Stimulated activated CD4-positive, alpha-beta T cell treated with anti-CD3 and anti-CD28 coated beads, Interleukin-1b, Interleukin-23, amount 100 ng/mL, for 48 hours (primary cell): Measurements from ENCODE around the gene MYT1.
"Not testable (repeated sequence)": the region's sequence is repeated elsewhere in the genome, so short reads cannot be mapped to it uniquely, and the experiment has no call there.

Source experiments
- DNase-seq: peaks from one replicate; pipeline ENCODE4 v3.0.0-alpha.2; 2020

Gene MYT1

DNA sequence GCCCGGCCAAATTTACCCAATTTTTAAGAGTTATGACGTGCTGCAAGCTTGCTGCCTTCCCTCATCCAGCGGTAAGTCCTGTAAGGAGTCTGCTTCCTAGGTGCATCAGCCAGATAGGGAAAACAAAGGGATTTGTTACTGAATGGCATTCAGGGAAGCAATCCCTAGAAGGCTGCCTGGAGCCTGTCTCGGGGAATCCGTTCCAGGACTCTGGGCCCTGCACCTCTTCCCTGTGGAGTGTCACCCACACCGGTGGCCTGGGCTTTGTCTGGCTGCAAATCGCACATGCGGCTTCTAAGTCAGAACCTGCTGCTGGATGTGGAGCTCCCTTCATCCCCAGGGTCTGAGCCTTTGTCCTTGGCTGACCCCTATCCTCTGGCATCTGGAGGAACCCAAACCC is 7.0 kb downstream of the MYT1 start:
- DNase-seq, result no peak

DNA sequence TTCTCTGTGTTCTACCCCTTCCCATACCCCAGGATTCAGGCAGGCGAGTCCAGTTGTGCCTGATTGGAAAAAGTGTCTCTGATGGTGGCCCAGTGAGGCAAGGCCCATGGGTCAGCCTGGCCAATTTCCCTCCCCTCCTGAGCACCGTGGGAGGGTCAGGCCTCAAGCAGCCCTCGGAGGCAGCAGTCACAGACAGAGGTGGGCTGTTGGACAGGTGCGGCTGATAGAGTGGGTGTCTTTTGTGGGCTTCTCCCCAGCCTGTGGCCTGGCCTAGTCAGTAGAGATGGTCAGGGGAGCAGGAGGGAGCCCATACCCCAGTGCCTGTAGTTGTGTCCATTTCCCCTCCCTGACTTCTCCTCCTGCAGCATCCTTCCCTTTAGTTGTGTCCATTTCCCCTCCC is 8.9 kb downstream of the MYT1 start:
- no peak for DNase-seq

DNA sequence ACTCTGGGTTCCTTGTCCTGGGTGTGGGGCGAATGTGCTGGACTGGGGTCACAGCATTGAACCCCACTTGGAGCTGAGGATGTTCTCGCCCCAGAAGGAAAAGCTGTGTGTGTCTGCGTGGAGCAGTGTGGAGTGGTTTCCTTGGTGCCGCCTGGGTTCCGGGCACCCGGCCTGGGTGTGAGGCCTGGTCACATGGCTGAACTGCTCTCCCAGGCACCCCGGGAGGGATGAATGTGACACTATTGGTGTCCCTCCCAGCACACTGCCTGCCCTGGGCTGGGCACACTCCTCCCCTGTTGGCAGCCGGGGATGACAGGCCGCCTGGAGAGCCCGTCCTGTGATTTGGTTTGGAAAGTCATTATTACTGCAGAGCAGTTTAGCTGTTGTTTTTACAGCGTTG is 12.3 kb downstream of the MYT1 start:
- no peak for DNase-seq

DNA sequence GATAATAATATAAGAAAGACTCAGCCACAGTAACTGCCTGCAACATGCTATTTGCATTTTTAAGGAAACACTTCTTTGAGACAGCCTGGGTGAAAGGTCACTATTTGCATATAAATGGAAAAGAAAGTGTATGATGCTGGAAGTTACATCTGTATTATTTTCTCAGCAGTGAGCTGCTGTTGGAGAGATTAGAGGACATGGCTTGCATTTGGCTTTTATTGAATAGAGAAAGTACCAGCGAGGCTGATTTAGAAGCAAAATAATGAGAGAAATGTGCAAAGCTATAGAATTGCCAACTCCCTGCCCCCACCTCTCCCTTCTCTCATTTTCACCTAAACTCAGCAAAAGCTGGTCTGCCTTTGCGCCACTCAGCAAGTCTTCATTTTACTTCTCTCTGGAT is 12.7 kb downstream of the MYT1 start:
- no peak for DNase-seq

DNA sequence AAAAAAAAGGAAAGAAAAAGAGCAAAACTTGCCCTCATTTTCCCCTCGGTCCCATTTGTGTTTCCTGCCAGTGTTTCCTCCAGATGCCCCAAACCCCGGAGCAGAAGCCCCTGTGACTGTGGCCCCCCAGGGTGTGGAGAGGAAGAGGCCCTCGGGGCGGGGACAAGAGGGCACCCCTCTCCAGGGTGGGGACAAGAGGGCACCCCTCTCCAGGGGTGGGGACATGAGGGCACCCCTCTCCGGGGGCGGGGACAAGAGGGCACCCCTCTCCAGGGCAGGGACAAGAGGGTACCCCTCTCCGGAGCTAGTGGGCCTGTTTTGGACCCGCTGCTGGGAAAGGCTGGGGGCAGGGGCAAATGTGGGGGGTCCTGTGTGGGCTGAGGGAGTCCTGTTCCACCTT is 13.1 kb downstream of the MYT1 start:
- no peak for DNase-seq

DNA sequence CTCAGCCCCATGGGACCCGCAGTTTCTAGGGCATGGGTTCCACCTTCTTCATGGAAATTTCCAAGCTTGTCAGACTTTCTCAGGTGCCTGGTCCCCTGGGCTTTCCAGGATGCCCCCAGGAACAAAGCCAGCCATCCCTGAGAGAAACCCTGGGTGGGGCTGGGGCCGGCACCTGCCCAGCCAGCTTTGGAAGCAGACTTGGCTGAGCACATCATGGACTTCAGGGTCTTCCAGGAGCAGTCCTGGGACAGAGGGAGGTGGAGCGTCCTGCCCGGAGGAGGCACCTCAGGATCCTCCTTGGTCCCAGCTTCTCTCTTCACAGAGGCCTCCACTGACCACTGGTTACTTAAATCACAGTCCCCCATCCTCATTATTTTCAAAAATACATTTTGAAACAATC is 13.5 kb downstream of the MYT1 start:
- DNase-seq, result no peak

DNA sequence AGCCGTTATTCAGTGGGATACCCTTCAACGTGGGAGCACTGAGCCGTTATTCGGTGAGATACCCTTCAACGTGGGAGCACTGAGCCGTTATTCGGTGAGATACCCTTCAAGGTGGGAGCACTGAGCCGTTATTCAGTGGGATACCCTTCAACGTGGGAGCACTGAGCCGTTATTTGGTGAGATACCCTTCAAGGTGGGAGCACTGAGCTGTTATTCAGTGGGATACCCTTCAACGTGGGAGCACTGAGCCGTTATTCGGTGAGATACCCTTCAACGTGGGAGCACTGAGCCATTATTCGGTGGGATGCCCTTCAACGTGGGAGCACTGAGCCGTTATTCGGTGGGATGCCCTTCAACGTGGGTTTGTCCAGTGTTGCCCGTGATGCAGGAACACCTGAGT is 14.7 kb downstream of the MYT1 start:
- DNase-seq, result not testable (repeated sequence)

DNA sequence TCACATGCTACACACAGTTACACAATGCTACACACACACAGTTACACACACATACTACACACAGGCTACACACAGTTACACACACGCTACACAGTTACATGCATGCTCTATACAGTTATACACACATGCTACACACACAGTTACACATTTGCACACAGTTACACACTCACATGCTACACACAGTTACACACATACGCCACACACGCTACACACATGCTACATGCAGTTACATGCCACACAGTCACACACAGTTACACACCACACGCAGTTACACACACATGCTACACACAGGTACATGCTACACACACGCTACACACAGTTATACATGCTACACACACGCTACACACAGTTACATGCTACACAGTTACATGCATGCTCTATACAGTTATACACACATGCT is 15.6 kb downstream of the MYT1 start:
- DNase-seq, result no peak

DNA sequence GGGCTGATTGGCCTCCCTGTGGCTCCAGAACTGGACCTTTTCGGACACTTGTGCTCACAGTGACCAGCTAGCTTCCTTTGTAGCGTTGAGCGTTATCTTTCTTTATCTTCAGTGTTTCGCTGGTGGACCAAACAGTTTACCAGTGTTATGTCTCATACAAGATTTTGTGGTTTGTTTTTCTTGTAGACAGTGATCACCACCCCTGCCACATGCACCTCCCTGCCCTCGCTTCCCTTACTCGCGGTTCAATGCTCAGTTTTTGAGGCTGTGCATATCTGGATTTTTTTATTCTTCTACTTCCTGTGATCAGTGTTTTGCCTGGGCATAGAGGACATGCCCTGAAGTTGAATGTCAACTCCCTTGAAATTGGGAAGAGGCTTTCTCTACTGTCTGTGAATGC is 16.4 kb downstream of the MYT1 start:
- DNase-seq, result no peak

DNA sequence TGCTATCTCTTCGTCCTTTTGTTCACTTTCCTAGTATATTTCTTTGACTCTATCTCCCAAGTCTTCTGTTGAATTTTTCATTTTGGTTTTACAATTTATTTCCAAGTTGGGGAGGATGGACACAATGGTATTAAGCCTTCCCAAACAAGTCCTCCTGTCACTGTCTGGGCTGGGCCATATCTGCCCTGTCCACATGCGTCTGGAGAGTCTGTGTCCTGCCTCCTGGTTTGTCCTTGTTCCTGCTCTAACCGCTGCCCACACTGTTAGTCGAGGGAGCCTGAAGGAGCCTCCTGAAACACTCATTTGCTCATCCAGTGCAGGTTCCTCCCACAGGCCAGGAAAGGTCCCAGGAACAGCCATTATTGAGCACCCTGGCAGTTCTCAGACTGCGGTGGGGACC is 17.1 kb downstream of the MYT1 start:
- DNase-seq, result no peak

DNA sequence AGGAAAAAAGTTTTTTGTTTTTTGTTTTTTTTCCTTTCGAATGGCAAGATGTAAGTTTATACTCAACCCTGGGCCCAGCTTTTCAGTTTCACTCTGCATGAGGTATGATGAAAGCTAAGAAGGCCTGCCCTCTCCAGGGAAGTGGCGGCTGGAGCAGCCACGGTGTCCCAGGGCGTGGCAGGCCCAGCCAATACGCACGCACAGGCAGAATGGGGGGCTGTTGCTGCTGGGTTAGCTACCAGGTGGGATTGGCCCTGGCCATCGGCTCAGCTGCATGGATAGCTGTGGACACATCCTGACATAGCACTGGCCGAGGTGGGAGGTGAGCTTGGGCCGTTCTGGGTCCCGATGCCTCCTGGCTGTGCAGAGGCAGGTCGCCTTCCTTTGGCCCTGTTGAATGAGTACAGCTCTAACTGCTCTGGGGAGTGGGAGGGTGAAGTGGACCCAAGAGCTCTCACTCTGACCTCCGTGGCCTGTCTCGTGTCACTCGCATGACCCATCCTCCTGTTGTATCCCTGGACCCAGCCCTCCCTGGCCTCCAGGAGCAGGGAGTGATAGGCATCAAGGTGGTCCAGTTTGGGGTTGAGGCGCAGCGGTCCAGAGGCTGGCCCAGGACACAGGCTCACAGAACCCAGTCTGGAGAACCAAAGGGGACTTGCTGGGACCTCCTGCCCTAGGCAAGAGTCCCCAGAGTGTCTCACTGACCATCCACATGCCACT is 18.1 kb downstream of the MYT1 start:
- DNase-seq, result no peak

DNA sequence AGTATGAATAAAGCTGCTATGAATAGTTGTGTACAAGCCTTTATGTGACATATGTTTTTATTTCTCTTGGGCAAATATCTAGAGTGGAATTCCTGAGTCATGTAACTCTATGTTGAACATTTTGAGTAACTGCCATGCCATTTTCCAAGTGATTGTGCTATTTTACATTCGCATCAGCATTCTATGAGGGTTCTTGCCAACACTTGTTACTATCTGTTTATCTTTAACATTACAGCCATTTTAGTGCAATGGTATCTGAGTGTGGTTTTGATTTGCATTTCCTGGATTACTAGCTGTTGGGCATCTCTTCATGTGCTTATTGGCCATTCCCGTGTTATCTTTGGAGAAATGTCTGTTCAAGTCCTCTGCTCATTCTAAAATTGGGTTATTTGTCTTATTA is 19.1 kb downstream of the MYT1 start:
- no peak for DNase-seq

DNA sequence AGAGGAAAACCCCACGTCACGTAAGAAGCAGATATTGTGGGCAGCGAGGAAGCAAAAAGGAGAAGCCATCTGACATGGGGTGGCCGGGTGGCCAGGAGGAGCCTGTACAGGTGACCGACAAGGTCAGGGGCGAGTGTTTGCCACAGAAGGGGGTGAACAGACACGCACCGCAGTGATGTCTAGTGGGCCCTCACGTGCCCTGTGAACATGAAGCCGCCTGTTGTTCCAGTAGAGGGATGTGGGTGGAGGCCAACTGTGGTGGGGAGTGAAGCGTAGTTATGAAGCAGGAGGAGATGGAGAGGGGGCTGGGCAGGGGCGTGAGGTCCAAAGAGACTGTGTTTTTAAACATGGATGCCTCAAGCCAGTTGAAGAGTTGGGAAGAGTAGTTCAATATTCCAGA is 20.5 kb downstream of the MYT1 start:
- DNase-seq, result no peak

DNA sequence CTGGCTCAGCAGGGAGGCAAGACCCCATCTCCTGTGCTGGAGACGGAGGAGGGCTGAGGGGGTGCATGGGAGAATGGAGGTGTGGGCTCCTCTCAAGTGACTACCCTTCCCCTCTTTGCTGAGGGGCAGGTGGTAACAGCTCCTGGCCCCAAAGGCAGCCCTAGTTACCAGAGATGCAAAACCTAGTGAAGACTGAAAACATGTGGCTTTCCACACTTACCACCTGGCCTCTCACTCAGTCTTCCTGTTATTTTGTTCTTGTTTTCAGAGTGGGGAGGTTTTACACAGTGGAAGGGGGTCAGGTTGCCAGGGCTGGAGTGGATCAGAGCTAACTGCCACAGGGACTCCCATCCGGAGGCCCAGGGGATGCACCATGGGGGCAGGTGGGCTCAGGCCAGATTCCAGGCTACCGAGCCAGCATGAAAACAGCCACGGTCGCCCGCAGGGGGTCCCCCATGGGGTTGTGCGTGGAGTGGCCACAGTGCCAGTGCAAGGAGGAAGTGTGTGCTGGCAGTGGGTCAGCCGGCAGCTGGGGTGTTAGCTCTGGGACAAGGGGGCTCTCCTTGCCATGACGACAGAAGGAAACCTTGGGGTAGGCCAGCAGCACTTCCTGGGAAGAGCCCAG is 21.1 kb downstream of the MYT1 start:
- no peak for DNase-seq

DNA sequence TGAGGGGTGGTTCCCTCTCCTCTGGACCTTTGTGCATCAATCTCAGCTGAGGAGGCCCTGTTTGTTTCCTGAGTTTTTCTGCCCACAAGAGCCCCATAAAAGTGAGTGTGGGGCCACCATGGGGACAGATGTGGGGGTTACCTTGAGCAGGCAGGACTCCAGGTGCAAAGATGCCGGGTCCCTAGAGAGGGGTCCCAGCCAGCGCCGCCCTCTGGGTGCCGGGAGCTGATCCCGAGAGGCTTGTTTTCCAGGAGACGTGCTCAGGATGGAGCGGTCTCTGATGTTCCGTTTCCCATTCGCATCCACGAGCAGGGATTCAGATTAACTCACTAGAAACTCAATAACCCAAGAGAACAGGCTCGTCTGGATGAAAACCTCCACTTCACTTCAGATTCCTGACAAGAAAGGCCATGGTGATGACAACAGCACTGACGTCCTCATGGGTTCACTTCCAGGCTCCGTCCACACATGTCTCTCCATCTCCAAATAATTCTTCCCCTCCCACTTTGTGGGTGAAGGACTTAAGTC is 21.9 kb downstream of the MYT1 start:
- no peak for DNase-seq

DNA sequence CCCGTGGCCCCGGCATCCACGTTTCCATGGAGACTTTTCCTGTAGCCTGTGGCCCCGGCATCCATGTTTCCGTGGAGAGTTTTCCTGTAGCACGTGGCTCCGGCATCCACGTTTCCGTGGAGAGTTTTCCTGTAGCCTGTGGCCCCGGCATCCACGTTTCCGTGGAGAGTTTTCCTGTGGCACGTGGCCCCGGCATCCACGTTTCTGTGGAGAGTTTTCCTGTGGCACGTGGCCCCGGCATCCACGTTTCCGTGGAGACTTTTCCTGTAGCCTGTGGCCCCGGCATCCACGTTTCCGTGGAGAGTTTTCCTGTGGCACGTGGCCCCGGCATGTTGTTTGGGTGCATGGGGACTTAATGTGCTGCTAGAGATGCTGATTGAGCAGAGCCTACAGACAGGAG is 23.0 kb downstream of the MYT1 start:
- not testable (repeated sequence) for DNase-seq

DNA sequence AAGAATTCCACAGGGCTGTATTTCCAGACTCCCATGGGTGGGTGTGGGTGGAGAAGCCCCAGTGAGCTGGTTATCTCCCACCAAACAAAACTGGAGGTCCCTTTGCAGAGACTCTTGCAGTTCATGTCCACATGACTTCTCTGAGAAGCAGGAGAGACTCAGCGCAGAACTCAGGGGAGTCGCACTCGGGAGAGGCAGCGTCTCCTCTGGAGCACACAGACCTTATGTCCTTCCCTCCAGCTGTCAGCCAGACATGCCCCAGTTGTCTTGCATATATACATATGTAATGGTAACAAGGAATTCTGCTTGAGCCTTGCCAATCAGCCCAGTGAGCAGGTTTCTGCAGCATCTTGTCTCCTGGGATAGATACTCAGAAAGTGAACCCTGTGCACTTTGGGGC is 23.8 kb downstream of the MYT1 start:
- DNase-seq, result no peak

DNA sequence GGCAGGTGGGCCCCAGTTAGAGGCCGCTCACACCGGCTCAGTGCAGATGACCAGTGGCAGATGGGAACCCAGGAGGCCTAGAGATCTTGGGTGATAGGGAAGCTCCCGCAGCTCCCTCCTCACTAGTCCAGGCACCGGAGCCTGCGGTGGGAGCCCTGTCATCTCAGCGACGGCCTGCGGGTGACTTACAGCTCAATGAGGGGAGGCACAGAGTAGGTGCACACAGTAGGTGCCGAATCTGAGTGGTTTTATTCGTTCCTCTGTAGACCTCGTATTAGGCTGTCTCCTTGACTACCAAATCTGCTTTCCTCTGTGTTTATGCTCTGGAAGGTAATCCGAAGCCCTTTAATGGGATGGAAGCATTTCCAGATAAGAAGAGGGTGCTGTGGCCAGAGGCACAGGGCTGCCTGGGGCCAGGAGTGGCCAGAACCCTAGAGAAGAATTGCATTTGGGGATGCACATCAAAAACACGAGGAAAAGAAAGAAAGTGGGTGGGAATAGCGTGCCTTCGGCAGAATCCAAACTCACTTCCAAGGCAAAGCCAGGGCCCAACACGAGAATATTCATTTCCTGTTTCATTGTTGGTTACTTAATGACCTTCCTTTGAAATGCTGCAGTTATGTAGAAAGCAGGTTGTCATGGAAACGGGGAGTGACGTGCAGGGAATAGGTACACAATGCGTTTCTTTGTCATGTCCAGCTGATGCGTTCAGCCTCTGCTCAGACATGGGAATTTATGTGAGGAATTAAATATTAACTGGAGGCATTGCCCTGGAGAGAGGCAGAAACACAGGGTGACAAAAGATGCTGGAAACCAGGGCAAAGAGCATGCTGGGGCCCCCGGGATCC is 24.7 kb downstream of the MYT1 start:
- no peak for DNase-seq

DNA sequence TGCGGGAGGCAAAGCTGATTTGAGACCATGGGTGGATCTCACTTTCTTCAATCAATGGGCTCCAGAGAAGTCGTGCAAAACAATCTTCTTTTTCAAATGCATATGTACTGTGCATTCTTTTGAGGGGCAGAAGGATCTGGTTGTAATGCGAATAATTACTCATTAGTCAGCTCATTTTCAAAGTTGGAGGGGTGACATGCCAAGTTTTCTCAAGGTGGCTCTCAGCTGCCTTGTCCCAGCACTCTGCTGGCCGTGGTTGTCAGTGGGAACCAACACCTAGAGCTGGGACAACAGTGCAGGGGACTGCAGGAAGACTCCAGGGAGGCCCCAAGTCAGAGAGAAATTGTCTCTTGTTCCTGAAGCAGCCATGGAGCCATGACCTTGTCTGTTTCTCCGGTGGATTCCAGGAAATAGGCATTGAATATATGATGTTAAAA is 25.3 kb downstream of the MYT1 start:
- no peak for DNase-seq

DNA sequence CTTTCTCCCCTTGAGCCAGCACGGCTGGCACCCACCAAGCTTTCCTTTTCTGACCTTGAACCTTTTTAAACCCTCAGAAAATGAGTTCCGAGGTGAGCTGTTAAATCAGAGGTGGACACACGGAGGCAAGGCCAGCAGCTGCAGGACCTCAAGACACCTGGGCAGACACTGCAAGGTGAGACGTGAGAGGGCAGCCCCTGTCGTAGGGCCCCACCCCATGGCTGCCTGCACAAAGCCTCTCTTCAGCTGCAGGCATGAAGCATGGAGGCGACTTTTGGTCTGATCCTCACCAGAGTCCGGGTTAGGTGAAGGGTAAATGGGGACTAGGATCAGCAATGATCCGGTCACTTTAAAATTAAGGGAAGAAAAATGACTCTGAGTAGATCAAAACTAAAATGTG is 25.7 kb downstream of the MYT1 start:
- no peak for DNase-seq

DNA sequence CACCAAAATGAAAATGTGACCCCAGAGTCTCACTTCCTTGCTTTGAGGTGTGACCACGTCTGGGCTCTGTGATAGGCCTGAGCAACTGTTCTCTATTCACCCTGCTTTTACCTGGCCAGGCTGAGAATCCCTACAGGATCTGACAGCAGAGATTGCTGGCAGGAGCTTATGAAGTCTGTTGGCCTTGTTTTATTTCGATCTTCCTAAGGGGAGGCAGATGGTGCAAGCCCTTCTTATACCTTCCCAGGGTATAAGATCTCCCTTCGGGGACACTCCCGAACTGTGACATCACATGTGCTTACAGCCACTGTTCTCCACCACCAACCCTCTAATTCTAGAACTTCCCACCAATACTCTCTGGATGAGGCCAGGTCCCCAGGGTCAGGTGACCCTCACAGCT is 26.8 kb downstream of the MYT1 start:
- no peak for DNase-seq

DNA sequence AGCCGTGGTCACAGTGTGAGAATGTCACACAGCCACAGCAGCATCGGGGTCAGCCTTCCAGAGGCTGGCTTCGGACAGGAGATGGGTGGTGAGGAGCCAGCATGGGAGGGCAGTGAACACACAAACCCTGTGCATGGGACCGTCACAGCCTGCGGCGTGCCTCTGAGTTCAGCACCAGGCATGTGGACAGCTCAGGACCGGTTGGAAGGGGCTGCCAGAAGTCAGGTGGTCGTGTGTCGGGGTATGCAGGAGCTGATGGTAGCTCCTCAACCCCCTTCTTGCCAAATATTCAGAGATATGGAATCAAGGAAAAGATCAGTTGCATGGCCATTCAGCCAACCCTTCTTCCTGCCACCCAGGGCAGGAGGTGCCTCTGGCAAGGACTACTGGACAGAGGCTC is 28.2 kb downstream of the MYT1 start:
- no peak for DNase-seq

DNA sequence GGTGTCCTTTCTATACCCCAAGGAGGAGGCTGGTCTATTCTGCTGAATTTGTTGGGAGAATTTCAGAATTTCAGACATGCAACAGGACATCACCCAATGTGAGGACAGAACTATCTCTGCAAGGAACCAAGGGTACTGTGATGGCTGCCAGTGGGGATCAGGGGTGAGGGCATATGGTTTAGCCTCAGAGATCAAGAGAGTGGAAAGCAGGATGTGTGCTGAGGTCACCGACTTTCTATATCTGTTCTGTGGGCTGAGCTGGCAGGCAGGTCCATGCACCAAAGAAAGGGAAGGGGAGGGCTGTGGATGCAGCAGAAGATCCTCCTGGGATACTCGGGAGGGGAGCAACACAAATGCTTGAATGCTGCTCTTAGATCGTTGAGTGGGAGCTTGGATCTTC is 28.8 kb downstream of the MYT1 start:
- no peak for DNase-seq

DNA sequence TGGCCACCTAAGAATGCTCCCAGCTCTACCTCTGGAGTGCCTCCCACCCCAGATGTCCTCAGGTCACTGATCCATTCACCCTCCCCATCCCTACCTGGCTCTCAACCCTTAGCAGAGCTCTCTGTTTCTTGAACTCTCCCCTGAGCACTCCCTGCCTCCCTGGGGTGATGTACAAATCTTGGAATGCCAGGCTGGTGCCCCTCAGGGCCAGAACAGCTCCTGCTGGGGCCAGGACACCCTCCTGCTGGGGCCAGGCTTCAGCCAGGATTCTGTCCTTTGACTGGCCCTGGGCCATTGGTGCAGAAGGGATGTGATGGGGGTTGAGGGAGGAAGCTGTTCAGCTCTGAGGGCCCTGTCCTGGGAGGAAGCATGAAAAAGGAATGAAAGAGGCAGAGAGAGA is 30.0 kb downstream of the MYT1 start:
- DNase-seq, result no peak
